HAP-1 (cell line): ENCODE data around the gene CYP2U1.
"Not testable (repeated sequence)": the region's sequence is repeated elsewhere in the genome, so short reads cannot be mapped to it uniquely, and the experiment has no call there.

Experiments used
- DNase-seq, 2 experiments: peaks; one replicate each; pipeline ENCODE4 v3.0.0-alpha.2; 2016 to 2020; ENCODE audit warnings: low spot score in 2 of 2
- H3K27me3 ChIP-seq: fragments of 250-450 bp; sonication (Bioruptor Pico); 2 replicates; pipeline ENCODE4 v1.5.1; 2020; ENCODE audit warnings: low read depth, mild to moderate bottlenecking, moderate library complexity
- H3K36me3 ChIP-seq: fragments of 250-450 bp; sonication (Bioruptor Pico); replicated peaks from 2 replicates; pipeline ENCODE4 v1.5.1; 2020; ENCODE audit warnings: mild to moderate bottlenecking
- H3K4me1 ChIP-seq: fragments of 250-450 bp; sonication (Bioruptor Pico); 2 replicates; pipeline ENCODE4 v1.5.1; 2020; ENCODE audit warnings: mild to moderate bottlenecking
- H3K4me3 ChIP-seq: fragments of 250-450 bp; sonication (Bioruptor Pico); 2 replicates; pipeline ENCODE4 v1.5.1; 2020; ENCODE audit warnings: mild to moderate bottlenecking, moderate library complexity
- H3K9me3 ChIP-seq: fragments of 250-450 bp; sonication (Bioruptor Pico); 2 replicates; pipeline ENCODE4 v1.5.1; 2020; ENCODE audit warnings: mild to moderate bottlenecking, moderate library complexity
- in situ Hi-C: fragments of 300-500 bp; cut with MboI; formaldehyde crosslinking; loops from 3 replicates; pipeline ENCODE4 v1.14.3; 2020; ENCODE audit warnings: low sequenced_read_pairs, inconsistent platforms, mixed read lengths

Gene CYP2U1

GRCh38 chr4:107937040-107937439, 5.7 kb downstream of the CYP2U1 start:
- in situ Hi-C loops, result no loop called here

GRCh38 chr4:107939307-107939706, 8.0 kb downstream of the CYP2U1 start:
- Histone ChIP-seq H3K27me3 (no peaks in the 10 kb centered on the region), H3K4me1 (peaks cover 14% of the 10 kb centered on the region), H3K9me3 (no peaks in the 10 kb centered on the region), H3K36me3 (no peaks in the 10 kb centered on the region), H3K4me3 (no peak overlapping the region)
- in situ Hi-C loops, result no loop called here
- DNase-seq, result peak in 1 of 2 experiments; percentile 2

More at GRCh38 chr4:107937040-107937439, 5.7 kb downstream of the CYP2U1 start:
- Histone ChIP-seq H3K36me3 (no peaks in the 10 kb centered on the region), H3K4me3 (no peak overlapping the region), H3K4me1 (peaks cover 29% of the 10 kb centered on the region), H3K27me3 (no peaks in the 10 kb centered on the region), H3K9me3 (no peaks in the 10 kb centered on the region)
- no peak for DNase-seq

GRCh38 chr4:107945809-107946208, 14.5 kb downstream of the CYP2U1 start:
- in situ Hi-C loops, result no loop called here
- peaks cover 7% of the 10 kb centered on the region for H3K4me1 ChIP-seq
- no peaks in the 10 kb centered on the region for H3K9me3 ChIP-seq
- peaks cover 3% of the 10 kb centered on the region; the same call in 1 of the 2 replicates for H3K36me3 ChIP-seq
- no peak overlapping the region for H3K4me3 ChIP-seq
- DNase-seq, result peak in 1 of 2 experiments; percentile 1
- H3K27me3 ChIP-seq, result no peaks in the 10 kb centered on the region

- H3K36me3 ChIP-seq, result peaks cover 3% of the 10 kb centered on the region
- H3K4me1 ChIP-seq, result no peaks in the 10 kb centered on the region
- peak in 1 of 2 experiments; percentile 1 for DNase-seq
- no peaks in the 10 kb centered on the region for H3K9me3 ChIP-seq
- no peaks in the 10 kb centered on the region for H3K27me3 ChIP-seq
- in situ Hi-C loops, result no loop called here
- no peak overlapping the region for H3K4me3 ChIP-seq
Measured at GRCh38 chr4:107950746-107951540, 19.6 kb downstream of the CYP2U1 start.

GRCh38 chr4:107951551-107951950, 20.2 kb downstream of the CYP2U1 start:
- in situ Hi-C loops, result no loop called here
- H3K4me1 ChIP-seq, result no peaks in the 10 kb centered on the region
- no peaks in the 10 kb centered on the region for H3K9me3 ChIP-seq
- H3K4me3 ChIP-seq, result no peak overlapping the region
- H3K27me3 ChIP-seq, result no peaks in the 10 kb centered on the region
- no peak for DNase-seq
- H3K36me3 ChIP-seq, result peaks cover 3% of the 10 kb centered on the region

- Histone ChIP-seq H3K27me3 (no peaks in the 10 kb centered on the region), H3K9me3 (no peaks in the 10 kb centered on the region; the same call in 1 of the 2 replicates), H3K36me3 (no peaks in the 10 kb centered on the region; the same call in 1 of the 2 replicates), H3K4me1 (no peaks in the 10 kb centered on the region), H3K4me3 (no peak overlapping the region)
- DNase-seq, result no peak
- in situ Hi-C loops, result no loop called here
Measured at GRCh38 chr4:107956011-107956410, 24.7 kb downstream of the CYP2U1 start.

- in situ Hi-C loops, result no loop called here
- no peak for DNase-seq
Measured at GRCh38 chr4:107966903-107967302, 35.6 kb downstream of the CYP2U1 start.

GRCh38 chr4:107967519-107967918, 36.2 kb downstream of the CYP2U1 start:
- H3K4me3 ChIP-seq, DNase-seq, H3K27me3 ChIP-seq, H3K36me3 ChIP-seq, in situ Hi-C loops, H3K9me3 ChIP-seq: not testable (repeated sequence)
- H3K4me1 ChIP-seq, result peaks cover 11% of the 10 kb centered on the region

More at GRCh38 chr4:107966903-107967302, 35.6 kb downstream of the CYP2U1 start:
- Histone ChIP-seq H3K4me1 (peaks cover 9% of the 10 kb centered on the region), H3K27me3 (no peaks in the 10 kb centered on the region), H3K4me3 (no peak overlapping the region), H3K9me3 (no peaks in the 10 kb centered on the region), H3K36me3 (no peaks in the 10 kb centered on the region)

- H3K4me3 ChIP-seq, DNase-seq, H3K9me3 ChIP-seq, H3K36me3 ChIP-seq, H3K27me3 ChIP-seq, in situ Hi-C loops: not testable (repeated sequence)
- H3K4me1 ChIP-seq, result peaks cover 14% of the 10 kb centered on the region
Measured at GRCh38 chr4:107967921-107968320, 36.6 kb downstream of the CYP2U1 start.

GRCh38 chr4:107970063-107970798, 38.9 kb downstream of the CYP2U1 start:
- Histone ChIP-seq H3K4me3 (no peak overlapping the region), H3K4me1 (peaks cover 13% of the 10 kb centered on the region), H3K36me3 (no peaks in the 10 kb centered on the region), H3K27me3 (no peaks in the 10 kb centered on the region), H3K9me3 (no peaks in the 10 kb centered on the region)
- no peak for DNase-seq
- in situ Hi-C loops, result no loop called here

GRCh38 chr4:107972605-107973004, 41.3 kb downstream of the CYP2U1 start:
- H3K27me3 ChIP-seq, result no peaks in the 10 kb centered on the region
- H3K36me3 ChIP-seq, result no peaks in the 10 kb centered on the region
- H3K4me1 ChIP-seq, result peaks cover 4% of the 10 kb centered on the region; the same call in 1 of the 2 replicates
- in situ Hi-C loops, result no loop called here
- DNase-seq, result no peak
- no peak overlapping the region for H3K4me3 ChIP-seq
- no peaks in the 10 kb centered on the region for H3K9me3 ChIP-seq

GRCh38 chr4:107974523-107974922, 43.2 kb downstream of the CYP2U1 start:
- no peak overlapping the region for H3K4me3 ChIP-seq
- peaks cover 4% of the 10 kb centered on the region; the same call in 1 of the 2 replicates for H3K4me1 ChIP-seq
- no peak for DNase-seq
- in situ Hi-C loops, result no loop called here
- H3K9me3 ChIP-seq, result no peaks in the 10 kb centered on the region
- no peaks in the 10 kb centered on the region for H3K36me3 ChIP-seq
- H3K27me3 ChIP-seq, result no peaks in the 10 kb centered on the region

- no peak overlapping the region for H3K4me3 ChIP-seq
- in situ Hi-C loops, result no loop called here
- no peaks in the 10 kb centered on the region for H3K27me3 ChIP-seq
- H3K4me1 ChIP-seq, result peaks cover 3% of the 10 kb centered on the region; the same call in 1 of the 2 replicates
- DNase-seq, result no peak
- no peaks in the 10 kb centered on the region for H3K36me3 ChIP-seq
- no peaks in the 10 kb centered on the region for H3K9me3 ChIP-seq
Measured at GRCh38 chr4:107977482-107977881, 46.1 kb downstream of the CYP2U1 start.
